ENCODE data around the gene NOC2L.

NOC2L gene

DNA sequence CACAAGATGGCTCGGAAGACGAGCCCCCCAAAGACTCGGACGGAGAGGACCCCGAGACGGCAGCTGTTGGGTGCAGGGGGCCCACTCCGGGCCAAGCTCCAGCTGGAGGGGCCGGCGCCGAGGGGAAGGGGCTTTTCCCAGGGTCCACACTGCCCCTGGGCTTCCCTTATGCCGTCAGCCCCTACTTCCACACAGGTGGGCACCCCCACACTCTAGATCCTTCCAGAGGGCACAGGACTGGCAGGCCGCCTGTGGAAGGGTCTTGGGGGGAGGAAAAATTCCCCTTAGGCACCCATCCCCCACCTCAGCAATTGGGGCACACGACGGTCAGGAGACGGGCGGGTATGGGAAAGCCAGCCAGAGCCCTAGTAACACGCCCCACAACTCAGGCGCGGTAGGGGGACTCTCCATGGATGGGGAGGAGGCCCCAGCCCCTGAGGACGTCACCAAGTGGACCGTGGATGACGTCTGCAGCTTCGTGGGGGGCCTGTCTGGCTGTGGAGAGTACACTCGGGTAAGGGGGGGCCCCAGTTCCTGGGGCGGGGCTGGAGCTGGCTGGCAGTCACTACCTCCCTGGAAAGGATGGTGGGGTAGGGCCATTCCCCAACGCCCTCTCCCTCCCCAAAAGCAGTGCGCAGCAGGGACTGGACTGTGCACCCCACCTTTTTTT, 16.1 kb downstream of the NOC2L start:
- no peak for DNase-seq (ENCODE audit: low read depth)

DNA sequence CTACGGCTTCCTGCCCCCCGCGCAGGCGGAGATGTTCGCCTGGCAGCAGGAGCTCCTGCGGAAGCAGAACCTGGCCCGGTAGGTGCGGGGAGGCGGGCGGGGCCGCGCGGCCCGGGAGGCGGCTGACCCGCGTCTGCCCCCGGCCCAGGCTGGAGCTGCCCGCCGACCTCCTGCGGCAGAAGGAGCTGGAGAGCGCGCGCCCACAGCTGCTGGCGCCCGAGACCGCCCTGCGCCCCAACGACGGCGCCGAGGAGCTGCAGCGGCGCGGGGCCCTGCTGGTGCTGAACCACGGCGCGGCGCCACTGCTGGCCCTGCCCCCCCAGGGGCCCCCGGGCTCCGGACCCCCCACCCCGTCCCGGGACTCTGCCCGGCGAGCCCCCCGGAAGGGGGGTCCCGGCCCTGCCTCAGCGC, 16.6 kb downstream of the NOC2L start:
- no peak for DNase-seq (ENCODE audit: low read depth)

DNA sequence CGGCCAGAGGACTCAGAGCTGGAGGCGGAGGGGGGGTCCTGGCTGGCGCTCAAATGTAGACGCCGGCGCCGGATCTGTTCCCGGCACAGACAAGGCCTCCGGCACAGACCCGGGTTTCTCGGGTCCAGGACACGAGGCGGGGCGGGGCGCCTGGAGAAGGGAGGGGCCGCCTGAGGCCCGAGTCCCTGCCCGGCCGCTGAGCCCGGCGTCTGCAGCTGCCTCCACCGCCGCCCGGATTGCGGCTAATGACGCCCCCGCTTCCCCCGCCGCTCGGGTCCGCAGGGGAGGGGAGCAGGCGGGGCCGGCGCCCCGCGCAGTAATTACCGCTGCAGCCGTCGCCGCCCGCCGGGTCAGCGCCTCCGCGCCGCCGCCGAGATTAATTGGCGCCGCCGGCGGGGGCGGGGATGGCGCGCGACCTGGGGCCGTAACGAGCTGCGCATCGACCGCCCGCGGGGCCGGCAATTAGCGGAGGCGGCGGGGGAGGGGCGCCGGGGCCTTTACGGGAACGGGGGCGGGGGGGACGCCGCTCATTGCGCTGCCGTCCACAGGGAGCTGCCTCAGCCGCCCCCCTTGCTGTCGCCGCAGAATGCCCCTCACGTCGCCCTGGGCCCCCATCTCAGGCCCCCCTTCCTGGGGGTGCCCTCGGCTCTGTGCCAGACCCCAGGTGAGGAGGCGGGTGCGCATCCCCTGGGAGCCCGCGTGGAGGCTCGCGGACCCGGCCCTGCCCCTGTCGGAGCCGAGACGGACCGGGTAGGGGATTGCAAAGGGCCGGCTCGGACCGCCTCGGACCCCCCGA, 17.3 kb downstream of the NOC2L start:
- DNase-seq (ENCODE audit: low read depth), result no peak

DNA sequence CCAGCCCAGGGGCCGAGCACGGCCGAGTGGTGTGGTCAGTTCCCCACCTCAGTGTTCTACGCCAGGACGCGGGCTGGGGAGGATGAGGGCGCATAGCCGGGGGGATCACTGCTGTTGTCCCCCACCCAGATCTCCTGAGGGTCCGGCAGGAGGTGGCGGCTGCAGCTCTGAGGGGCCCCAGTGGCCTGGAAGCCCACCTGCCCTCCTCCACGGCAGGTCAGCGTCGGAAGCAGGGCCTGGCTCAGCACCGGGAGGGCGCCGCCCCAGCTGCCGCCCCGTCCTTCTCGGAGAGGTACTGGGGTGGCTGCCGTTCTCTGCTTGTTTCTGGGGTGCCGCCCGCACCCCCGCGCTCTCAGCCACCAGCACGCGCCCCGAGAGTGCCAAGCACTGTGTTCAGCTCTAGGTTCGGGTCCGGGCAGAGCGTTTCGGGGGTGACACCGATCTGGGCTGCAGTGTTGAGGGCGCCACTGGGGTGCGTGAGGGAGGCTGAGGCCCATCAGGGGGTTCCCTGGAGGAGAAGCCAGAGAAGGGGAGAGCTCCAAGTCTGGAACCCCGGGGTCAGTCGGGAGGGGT, 18.0 kb downstream of the NOC2L start:
- no peak for DNase-seq (ENCODE audit: low read depth)

DNA sequence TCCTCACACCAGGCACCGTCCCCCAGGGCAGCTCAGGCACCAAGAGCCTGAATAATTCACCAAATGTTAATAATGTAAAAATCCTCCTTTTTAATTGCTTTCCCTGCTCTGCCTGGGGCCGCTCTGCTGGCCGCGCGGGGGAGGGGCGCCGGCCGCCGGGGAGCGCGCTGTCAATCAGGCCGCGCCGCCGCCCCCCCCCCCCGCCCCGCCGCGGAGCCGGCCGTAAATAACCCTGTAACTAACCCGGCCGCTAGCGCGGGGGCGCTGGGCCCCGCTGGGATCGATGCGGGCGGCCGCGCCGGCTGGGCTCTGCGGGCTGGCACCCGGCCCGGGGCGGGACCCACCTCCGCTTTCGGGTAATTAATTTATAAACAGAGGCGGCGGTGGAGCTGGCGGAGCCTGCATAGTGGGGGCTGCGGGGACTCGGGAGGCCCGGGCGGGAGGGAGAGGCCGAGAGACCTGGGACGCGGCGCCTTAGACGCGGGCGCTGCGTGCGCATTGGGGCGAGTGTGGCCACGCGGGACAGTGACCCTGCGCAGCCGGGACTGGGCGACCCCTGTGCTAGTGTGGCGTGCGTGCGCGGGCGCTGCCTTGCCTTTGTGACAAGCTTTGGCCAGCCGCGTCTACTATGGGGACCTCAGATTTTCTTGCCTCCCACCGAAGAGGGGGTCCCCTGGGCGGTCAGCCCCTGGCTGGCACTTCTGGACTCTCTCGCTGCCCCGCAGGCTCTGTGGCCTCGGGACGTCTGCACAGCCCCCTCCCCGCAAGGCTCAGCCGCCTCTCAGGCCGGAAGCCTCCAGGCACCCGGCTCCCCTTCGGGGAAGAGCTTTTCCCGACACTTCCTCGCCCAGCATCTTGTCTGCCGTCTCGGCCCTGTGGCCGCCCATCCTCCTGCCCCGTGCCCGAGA, 18.7 kb downstream of the NOC2L start:
- DNase-seq (ENCODE audit: low read depth), result no peak

DNA sequence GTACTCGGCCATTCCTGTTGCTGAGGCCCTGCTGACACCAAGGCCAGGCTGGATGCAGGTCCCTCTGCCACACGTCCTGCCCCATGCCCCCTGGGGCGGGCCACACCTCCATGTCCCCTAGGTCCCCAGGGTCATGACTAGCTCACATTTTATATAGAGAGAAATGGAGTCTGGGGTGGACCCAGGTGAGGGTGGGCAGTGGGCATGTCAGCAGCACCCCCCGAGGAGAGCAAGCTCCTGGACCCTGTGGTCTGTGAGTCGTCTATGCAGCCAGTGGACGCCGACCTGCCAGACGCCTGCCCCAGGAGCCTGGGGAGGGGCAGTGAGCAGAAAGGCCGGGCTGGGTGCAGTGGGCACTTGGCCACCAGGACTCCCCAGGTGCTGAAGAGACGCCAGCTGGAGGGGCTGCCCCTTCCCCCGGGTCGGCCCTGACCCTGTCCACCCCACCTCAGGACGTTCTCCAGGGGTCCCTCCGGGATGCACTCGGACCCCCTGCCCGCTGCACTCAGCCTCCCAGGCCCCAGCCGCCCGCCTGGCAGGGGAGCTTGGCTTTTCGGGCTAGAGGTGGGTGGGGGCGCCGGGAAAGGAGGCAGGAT, 19.4 kb downstream of the NOC2L start:
- no peak for DNase-seq (ENCODE audit: low read depth)

DNA sequence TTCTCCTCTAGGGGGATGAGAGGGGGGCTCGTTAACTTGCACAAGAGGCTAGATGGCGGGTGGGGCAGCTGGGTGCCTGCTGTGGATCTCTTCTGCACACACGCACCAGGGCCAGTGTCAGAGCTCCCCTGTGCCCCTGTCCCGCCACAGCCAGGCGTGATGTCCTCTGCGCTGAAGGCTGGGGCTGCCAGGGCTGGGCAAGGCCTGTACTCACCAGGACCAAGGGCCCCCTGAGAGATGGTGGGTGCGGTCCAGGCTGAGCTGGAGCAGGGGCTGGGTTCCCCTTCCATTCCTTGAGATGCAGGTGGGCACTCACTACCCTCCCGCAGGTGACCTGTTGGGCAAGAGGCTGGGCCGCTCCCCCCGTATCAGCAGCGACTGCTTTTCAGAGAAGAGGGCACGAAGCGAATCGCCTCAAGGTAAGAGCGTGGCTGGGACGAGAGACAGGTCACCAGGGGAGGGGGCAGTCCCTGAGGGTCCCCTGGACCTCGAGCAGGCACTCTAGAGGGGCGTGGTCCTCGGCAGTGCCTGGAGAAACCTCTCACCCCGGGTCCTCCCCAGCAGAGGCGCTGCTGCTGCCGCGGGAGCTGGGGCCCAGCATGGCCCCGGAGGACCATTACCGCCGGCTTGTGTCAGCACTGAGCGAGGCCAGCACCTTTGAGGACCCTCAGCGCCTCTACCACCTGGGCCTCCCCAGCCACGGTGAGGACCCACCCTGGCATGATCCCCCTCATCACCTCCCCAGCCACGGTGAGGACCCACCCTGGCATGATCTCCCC, 20.2 kb downstream of the NOC2L start:
- no peak for DNase-seq (ENCODE audit: low read depth)

DNA sequence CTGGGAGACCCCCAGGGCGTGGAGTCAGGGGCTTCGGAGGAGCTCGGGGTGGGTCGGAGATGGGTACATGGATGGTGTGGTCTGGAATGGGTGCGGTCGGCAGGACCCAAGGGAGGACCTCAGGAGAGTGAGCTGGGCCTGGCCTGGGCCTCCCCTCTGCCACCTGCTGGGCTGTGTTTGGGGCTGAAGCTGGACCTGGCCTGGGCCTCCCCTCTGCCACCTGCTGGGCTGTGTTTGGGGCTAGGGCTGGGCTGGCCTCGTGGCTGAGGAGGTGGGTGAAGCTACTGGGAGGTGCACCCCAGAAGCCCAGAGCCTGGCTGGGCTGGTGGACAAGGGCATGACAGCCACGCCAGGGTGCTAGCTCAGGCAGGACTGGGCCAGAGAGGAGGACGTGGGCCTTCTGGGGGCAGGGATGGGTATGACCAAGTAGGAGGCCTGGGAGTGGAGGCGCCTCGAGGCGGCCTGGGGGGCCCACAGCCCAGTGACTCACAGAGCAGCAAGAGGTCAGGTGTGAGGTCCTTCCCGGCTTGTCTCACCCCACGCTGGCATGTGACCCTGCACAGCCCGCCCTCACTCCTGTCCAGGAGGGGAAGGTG, 20.9 kb downstream of the NOC2L start:
- DNase-seq (ENCODE audit: low read depth), result no peak

DNA sequence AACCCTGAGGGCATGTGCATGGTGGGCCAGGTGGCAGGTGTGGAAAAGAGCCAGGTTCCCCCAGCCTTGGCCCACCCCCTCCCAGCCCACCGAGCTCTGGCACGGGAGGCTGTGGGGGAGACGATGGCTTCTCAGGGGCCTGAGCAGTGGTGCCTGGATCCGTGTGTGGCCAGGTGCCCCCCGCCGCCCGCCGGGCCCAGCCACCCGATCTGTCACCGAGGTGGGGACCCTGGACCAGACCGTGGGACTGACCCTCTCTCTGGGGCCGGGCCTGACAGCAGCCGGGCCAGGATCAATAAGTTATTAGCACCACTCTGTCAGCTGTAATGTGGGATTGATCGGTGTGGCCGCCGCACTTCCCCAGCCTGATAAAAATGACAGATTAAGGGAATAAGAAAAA, 21.5 kb downstream of the NOC2L start:
- no peak for DNase-seq (ENCODE audit: low read depth)

DNA sequence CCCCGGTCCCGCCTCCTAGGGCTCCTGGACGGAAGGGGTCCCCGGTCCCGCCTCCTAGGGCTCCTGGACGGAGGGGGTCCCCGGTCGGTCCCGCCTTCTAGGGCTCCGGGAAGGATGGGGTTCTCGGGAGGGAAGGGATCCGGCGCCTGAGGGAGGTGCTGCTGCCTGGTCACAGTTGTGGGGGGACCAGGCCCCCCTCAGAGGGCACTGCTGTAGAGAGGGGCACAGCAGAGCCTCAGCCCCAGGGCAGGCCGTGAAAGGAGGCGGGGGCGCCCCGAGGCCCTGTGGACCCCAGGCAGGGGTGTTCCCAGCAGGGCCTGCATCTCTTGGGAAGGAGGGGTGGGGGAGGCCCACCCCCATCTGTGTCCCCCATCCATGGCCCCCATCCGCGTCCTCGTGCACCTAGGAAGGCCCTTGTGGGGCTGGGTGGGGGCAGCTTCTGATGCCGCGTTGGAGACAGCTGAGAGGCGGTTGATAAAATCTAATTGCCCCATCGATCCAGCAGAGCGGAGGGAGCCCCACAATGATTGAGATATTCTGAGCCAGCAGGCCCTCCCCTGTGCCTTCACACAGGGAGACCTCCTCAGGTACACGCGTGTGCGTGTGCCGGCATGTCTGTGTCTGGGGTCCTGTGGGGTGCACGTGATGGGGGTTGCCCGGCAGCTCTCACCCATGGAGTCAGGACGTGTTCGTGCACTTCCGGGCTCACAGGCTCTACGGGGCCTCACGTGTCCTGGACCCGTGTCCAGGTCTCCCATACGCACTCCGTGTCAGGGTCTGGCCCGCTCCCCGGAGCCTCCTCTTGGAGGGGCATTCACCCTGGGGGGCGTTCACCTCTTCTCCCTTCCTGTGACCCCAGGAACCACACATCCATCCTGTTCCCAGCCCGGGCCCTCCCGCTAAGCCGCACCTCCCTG, 22.4 kb downstream of the NOC2L start:
- DNase-seq (ENCODE audit: low read depth), result no peak

DNA sequence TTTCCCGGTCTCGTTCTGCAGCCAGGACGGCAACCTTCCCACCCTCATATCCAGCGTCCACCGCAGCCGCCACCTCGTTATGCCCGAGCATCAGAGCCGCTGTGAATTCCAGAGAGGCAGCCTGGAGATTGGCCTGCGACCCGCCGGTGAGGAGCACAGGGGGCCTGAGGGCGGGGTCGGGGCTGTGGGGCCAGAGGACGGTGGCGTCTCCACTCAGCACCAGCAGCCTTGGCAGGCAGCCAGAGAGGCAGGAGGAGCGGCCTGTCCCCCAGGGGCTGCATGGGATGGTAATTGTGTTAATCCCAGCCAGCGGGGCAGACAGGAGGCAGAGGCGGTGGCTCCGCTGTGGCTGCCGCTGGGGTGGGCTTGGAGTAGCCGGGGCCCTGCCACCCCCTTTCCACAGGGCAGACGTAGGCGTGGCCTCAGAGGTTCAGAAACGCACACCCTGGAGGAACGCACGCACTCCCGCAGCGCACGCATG, 23.3 kb downstream of the NOC2L start:
- DNase-seq (ENCODE audit: low read depth), result no peak

DNA sequence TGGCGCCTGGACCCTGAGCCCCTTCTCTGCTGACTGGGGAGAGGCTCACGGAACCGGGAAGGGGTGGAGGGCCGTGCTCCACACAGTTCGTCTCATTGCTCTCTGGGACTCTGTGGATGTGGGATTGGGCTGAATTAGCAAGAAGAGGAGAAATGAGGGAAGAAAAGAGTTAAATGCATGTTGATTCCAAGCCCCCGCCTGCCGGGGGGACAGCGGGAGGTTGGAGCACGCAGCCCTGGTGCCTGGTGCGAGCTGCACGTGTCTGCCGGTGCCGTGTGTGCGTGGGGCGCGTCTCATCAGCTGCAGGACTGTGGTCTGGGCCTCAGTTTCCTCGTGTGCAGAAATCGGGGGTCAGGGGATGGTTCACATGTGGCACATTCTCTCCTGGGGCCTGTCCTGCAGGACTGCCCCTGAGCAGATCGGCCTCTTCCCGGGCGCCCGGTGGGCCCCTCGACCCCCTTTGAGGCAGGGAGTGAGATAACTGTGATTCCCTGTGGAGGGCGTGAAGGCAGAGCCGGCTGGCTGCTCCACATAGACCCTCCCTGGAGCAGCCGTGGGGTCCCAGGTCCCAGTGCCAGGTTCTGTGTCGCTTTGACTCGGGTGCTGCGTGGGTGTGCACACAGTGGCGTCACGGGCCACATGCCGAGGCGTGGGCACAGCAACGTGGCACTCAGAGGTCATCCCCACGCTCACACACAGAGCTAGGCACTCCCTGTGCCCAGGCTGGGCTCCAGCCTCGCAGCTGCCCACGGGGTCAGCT, 23.9 kb downstream of the NOC2L start:
- DNase-seq (ENCODE audit: low read depth), result no peak

DNA sequence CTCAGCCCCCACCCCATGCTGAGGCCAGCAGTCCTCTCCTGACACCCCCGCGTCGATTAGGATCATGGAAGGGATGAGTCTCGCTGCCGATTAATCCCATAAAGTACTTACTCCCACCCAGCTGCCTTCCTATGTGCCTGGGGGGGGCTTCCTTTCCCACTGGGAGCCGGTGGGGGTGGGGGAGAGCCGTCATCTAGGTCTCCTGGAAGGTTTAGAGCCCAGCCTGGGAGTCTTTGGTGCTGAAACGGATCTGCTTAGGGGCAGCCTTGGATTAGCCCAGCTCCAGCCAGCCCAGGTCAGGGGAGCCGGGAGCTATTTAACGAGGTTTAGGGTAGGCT, 25.5 kb downstream of the NOC2L start:
- DNase-seq (ENCODE audit: low read depth), result no peak

DNA sequence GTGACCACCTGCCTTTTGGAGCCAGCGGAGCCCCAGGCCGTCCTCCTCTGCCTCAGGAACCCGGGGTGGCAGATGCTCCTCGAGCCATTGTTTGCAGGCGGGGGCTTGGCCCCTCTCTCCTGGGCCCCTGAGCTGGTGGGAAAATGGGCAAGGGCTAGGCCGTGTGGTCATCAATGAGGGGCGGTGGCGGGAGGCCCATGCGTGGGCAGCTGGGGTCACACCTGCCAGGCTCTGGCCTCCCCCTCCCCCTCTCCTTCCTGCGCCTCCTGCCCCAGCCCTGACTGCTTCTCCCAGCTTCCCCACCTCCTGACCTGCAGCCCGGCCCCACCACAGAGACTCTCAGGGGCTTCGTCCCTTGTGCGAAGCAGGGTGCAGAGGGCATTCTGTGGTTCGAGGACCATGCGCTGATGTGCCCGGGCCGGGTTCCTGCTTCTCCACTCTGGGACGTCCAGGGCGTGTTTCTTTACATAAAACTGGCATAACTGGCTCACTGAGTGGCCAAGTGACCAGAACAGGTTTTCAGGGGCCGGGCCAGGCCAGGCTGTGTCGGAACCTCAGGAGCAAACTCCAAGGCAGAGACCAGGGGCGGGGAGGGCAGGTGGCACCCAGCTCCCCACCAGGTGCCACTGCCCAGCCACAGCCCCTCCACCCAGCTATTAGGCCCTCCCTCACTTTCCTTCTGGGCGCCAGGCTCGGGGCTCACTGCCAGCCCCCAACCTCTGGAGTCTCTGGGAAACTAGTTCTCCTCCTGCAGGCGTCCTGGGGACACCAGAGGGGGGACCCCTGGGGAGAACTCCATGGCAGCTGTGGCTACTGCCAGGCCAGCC, 26.1 kb downstream of the NOC2L start:
- no peak for DNase-seq (ENCODE audit: low read depth)

DNA sequence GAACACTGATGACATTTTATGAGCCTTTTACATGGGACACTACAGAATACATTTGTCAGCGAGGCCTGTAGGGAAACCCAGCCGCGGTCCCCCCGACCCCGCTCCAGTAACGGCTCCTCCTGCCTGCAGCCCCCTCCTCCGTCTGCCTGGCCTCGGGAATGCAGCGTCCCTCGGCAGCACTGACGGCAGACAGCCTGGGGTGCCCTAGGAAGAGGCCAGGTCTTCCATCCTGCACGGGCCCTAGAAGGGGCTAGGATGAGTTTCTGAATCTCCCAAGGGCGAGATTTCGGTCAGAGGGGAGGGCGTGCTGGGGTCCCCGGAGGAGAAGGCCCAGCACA, 26.9 kb downstream of the NOC2L start:
- DNase-seq (ENCODE audit: low read depth), result no peak

DNA sequence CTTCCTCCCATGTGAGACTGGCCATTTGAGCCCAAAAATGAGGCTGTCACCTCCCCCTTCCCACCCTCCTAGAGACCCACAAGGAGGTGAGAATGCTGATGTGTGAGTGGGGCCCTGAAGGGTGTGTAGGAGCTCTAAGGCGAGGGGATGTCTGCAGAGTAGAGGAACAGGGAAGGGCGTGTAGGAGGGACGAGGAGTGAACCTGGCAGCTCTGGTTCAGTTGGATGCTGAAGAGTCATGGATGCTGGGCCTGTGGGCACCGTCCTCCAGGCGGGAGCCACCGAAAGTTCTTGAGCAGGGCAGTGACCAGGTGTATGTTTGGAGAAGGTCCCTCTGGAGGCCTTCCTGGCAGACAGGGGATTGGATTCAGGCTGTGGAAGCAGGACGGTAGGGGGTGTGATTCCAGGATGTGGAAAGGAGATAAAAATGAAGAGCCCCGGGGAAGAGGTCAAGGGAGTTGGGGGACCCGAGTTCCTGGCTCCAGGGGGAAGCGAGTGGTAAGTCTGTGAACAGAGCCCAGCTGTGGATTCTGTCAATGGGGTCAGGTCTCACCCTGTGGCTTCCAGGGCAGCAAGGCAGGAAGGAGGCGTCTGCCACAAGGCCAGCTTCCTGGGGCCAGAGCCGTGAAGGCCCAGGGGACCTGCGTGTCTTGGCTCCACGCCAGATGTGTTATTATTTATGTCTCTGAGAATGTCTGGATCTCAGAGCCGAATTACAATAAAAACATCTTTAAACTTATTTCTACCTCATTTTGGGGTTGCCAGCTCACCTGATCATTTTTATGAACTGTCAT, 27.5 kb downstream of the NOC2L start:
- no peak for DNase-seq (ENCODE audit: low read depth)

DNA sequence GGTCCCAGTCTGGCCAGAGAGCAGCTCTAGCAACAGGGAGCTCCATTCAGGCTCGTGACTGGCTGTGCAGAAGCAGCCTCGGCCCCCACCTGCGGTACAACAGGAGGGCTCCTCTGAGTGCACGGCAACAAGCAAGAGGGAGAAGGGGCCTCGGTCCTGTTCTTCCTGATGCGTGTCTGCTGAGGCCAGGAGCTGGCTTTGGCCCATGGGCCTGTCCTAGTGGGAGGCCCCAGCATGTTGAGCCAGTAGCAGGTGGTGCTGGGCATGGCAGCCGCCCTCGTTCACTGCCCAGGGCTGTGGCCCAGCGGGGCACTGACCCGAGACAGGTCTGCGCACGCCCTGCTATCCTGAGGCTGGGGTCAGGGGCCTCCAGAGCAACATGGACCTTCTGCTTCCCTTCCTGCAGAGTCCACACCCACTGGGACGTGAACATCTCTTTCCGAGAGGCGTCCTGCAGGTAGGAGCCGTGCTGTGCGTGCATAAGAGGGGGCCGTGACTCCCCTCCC, 28.4 kb downstream of the NOC2L start:
- no peak for DNase-seq (ENCODE audit: low read depth)
